Measurements from ENCODE around the gene ZFAND2B.

Gene ZFAND2B

DNA sequence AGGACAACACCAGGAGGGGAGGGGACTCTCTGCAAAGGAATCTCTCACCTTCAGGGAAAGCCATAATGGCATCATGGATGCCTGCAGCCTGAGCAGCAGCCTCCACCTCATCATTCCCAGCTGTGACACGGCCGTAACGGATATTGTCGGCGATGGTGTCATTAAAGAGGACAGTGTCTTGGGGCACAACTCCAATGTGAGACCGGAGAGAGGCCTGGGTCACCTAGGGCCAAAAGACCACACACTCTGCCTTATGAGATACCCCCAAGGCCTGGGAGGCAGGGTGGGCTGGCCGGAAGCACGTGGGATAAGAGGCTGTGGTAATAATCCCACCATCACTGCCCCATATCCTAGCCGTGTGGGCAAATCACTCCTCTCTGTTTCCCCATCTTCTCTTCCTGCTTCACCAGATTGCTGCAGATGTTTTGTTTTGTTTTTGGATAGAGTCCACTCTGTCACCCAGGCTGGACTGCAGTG is 4.3 kb downstream of the ZFAND2B start:
- TF ChIP-seq, protein P1, sequence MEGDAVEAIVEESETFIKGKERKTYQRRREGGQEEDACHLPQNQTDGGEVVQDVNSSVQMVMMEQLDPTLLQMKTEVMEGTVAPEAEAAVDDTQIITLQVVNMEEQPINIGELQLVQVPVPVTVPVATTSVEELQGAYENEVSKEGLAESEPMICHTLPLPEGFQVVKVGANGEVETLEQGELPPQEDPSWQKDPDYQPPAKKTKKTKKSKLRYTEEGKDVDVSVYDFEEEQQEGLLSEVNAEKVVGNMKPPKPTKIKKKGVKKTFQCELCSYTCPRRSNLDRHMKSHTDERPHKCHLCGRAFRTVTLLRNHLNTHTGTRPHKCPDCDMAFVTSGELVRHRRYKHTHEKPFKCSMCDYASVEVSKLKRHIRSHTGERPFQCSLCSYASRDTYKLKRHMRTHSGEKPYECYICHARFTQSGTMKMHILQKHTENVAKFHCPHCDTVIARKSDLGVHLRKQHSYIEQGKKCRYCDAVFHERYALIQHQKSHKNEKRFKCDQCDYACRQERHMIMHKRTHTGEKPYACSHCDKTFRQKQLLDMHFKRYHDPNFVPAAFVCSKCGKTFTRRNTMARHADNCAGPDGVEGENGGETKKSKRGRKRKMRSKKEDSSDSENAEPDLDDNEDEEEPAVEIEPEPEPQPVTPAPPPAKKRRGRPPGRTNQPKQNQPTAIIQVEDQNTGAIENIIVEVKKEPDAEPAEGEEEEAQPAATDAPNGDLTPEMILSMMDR (IDR thresholded peaks at IDR 0.05) = no peak

GRCh38 chr2:219213026-219213415 is 6.4 kb downstream of the ZFAND2B start:
- TF ChIP-seq, protein P1 (IDR thresholded peaks at IDR 0.05) = no peak

DNA sequence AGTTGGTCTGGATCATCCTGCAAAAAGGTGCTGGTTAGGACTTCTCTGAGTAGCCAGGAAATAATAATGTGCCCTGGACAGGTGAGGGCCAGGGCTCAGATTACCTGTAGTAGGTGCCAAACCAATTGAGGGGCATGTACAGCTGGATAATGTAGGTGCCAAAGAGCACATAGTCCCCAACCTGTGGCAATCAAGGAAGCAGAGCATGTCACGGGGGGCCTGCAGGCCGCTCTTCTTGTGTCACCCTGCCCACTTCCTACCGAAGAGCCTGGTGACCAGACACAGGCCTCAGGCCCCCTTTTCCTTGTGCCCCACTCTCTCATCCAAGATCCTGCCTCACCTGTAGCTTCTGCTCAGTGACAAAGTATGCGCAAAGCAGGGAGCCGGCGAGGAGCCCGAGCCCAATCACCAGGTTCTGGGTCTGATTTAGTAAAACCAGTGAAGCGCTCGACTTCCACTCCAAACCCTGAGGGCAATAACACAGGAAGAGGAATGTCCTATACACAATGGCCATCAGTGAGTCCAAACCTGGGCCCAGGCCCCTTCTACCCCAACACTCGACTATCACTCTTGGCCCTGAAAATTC is 7.0 kb downstream of the ZFAND2B start:
- TF ChIP-seq, protein P1 (IDR thresholded peaks at IDR 0.05) = no peak

DNA sequence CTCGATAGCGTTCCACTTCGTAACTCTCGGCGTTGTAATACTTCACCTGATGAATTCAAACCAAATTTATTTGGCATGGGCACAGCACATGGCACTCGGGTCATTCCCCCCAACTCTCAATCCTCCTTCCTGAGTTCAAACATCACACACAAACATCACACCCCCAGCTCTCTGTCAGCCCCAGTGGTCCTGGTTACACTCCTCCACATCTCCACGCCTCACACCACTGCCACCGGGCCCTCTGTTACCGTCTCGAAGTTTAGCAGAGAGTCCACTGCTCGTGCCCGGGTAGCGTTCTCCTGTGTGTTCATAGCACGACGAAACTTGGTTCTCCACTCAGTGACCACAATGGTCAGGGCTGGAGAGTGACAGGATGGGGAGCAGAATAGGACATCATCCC is 7.6 kb downstream of the ZFAND2B start:
- TF ChIP-seq, protein P1 (IDR thresholded peaks at IDR 0.05) = no peak

- TF ChIP-seq, protein P1 (IDR thresholded peaks at IDR 0.05) = no peak
Observed at GRCh38 chr2:219214786-219215185, 8.2 kb downstream of the ZFAND2B start.

GRCh38 chr2:219215871-219216534 is 9.4 kb downstream of the ZFAND2B start:
- TF ChIP-seq, protein P1 (IDR thresholded peaks at IDR 0.05) = no peak

DNA sequence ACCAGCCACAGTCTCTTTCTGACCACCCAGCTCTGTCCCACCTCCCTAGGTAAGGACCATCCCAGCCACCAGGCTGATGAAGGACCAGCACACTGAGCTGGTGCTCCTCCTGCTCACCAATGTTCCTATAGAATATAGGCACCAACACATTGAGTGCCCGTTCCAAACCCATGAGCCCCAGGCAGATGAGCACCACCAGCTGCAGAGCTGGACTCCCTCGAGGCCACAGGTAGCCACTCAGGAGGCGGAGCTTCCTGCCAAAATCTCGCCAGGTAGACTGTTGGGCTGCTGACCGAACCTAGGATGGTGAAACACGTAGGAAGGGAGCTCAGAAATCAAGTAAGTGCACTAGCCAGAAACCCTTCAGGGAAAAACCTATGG is 9.9 kb downstream of the ZFAND2B start:
- TF ChIP-seq, protein P1 (IDR thresholded peaks at IDR 0.05) = no peak

Data from LNCAP (cell line).